Epidermal melanocyte (primary cell): ENCODE results near the gene MTHFD1L.

Experiments
- DNase-seq: peaks from one replicate; pipeline ENCODE4 v3.0.0; 2011; ENCODE audit warnings: low spot score; ENCODE audit not compliant: insufficient read length

Gene MTHFD1L

GRCh38 chr6:150987855-150988464, 122.5 kb downstream of the MTHFD1L start:
- no peak for DNase-seq

GRCh38 chr6:150991487-150991886, 126.0 kb downstream of the MTHFD1L start:
- DNase-seq: no peak

GRCh38 chr6:150992262-150992661, 126.8 kb downstream of the MTHFD1L start:
- DNase-seq: no peak

GRCh38 chr6:150992703-150993102, 127.2 kb downstream of the MTHFD1L start:
- no peak for DNase-seq

- no peak for DNase-seq
These were observed 127.8 kb downstream of the MTHFD1L start for GRCh38 chr6:150993253-150993652.

DNA sequence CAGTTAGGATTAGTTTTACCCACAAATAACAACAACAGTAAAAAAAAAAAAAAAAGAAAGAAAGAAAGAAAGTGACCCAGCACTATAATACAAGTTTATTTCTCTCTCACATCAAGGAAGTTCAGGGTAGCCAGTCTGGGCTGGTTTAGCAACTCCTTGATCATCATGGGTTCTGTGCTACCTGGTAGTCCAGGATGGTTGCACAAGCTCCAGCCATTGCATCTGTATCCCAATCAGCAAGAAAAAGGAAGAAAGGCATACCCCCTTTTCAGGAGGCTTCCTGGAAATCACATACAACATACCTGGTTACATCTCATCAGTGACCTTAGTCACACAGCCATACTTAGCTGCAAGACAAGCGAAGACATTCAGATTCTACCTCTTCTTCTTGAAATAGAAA, 128.5 kb downstream of the MTHFD1L start:
- no peak for DNase-seq

DNA sequence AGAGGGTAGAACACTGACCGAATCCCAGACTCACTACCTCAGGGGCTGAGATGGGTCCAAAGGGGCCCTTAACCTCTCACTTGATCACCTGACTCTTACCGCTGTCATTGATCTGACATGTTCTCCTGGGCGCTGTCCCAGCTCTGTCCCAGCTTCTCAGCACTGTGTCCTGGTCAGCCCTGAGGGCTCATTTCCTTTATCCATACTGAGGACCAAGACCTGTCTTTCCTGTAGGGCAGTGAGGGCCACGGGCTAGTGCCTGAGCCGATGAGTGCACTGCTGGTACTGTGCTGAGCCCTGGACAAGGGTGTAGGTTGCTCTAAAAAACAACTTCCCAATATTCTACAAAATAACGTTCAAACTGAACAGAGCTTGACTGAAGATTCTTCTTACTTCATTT, 131.5 kb downstream of the MTHFD1L start:
- no peak for DNase-seq

DNA sequence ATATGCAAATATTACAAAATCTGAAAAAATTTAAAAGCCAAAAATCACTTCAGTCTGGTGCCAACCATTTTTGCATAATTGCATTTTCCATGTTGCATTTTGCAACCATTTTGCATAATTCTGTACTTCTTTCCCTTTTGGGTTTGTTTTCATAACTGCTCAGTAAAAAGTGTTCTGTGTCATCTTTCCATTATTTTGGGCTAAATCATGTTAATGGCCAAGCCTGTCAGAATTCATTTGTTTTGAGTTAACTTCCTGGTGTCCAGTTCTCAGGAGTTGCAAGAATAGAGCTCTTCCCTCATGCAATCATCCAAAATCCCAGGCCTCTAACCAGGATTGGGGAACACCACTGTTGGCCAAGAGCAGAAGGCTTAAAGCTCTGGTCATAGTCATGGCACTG, 133.6 kb downstream of the MTHFD1L start:
- no peak for DNase-seq

GRCh38 chr6:150999576-150999975, 134.1 kb downstream of the MTHFD1L start:
- no peak for DNase-seq

GRCh38 chr6:151001387-151002056, 136.0 kb downstream of the MTHFD1L start:
- DNase-seq: no peak

- DNase-seq: no peak
These were observed 136.6 kb downstream of the MTHFD1L start for GRCh38 chr6:151002057-151002450.

DNA sequence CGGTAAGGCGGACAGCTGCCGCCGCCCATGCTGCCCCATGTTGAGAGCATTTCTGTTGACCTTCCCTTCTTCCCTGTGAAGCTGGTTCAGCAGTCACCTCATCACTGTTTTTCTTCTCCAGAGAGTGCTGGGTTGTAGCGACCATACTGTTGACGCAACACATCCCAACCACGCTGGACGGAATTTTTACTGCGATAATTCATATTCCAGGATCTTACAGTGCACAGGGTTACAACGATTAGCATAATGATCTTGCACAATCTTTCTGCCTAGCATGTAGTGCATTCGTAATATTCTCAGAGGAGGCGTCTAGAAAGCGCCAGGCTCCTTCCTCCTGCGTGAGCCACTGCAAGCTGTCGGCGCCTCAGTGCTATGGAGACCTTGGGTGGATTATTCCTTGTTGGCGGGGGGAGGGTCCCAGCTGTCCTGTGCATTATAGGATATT, 137.0 kb downstream of the MTHFD1L start:
- no peak for DNase-seq

DNA sequence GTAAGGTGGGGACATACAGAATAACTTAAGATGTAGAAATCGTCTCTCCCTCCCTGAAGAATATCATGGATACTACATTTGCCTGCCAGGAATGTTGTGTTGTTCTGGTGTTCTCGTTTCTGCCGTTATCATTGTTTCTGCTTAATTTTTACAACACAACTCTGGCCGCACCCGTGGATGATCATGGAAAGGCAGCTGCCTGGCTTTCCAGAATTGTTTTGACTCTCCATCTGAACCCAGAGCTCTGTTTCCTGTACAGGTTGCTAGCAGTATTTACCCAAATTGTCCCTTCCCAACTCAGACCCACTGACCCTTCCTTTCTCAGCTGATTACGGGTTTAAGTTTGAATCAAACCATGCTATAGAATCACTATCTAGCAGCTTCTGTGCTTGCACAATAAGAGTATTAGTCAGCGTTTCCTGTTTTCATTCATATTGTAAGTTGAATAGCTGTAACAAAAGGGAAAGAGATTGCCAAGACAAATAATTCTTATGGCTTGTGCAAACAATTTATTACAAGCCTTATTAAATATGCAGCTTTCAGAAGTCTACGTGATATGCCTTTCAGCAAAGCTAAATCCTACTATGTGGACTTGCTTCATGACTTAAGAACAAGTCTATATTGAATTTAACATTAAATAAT, 139.0 kb downstream of the MTHFD1L start:
- DNase-seq: peak; percentile 33

DNA sequence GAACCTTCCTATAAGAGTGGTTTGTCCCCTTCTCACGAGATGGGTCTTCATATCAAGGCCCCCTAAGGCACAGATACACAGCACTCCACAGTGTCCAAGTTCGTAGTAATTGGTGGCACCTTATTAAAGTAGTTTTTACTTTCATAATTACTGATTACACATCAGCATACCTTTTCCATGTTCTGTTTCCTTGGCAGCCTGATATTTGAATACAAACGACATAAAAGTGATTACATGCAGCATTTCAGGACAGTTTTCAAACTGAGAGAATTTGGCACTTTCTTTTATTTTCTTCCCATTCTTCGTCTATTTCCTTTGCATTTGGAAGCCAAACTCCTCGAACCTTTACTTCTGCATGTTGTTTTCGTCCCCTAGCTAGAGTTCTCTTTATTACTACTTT, 139.7 kb downstream of the MTHFD1L start:
- DNase-seq: no peak

GRCh38 chr6:151005896-151006632, 140.6 kb downstream of the MTHFD1L start:
- no peak for DNase-seq

DNA sequence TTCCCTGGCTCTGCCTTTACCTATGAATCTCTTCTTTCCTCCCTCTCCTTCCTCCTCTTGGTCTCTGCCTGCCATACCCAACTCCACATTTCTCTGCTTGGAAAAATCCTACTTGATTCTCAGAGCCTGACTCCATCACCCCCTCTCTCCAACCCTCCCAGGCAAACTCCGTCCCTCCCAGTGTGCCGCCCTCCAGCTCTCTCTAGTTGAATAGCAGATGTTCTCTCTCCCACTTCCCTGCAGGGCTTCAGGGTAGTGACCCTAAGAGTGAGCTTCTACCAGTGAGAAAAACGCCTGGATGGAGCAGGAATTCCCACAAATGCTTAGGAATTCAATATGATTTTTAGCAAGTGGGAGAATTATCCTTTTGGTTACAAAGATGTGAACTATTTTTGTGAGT, 141.6 kb downstream of the MTHFD1L start:
- no peak for DNase-seq

- no peak for DNase-seq
These were observed 142.4 kb downstream of the MTHFD1L start for GRCh38 chr6:151007922-151008321.

DNA sequence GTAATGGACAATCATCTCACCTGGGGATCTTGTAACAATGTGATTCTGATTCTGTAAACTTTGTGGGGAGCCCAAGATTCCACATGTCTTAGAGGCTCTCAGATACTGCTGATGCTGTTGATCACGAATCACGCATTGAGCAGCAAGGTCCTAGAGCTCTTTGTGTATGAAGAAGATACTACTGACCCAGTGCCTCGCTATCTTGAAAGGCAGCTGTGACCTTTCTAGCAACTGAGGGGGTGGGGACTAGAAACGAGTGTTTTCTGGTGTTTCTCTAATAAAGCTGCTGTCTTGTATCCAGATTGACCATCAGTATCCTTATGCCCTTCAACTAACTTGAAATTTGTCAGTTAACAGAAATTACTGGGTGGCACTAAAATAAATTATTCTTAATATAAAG, 142.9 kb downstream of the MTHFD1L start:
- no peak for DNase-seq

- no peak for DNase-seq
These were observed 144.1 kb downstream of the MTHFD1L start for GRCh38 chr6:151009576-151009975.

GRCh38 chr6:151010071-151010470, 144.6 kb downstream of the MTHFD1L start:
- DNase-seq: no peak

DNA sequence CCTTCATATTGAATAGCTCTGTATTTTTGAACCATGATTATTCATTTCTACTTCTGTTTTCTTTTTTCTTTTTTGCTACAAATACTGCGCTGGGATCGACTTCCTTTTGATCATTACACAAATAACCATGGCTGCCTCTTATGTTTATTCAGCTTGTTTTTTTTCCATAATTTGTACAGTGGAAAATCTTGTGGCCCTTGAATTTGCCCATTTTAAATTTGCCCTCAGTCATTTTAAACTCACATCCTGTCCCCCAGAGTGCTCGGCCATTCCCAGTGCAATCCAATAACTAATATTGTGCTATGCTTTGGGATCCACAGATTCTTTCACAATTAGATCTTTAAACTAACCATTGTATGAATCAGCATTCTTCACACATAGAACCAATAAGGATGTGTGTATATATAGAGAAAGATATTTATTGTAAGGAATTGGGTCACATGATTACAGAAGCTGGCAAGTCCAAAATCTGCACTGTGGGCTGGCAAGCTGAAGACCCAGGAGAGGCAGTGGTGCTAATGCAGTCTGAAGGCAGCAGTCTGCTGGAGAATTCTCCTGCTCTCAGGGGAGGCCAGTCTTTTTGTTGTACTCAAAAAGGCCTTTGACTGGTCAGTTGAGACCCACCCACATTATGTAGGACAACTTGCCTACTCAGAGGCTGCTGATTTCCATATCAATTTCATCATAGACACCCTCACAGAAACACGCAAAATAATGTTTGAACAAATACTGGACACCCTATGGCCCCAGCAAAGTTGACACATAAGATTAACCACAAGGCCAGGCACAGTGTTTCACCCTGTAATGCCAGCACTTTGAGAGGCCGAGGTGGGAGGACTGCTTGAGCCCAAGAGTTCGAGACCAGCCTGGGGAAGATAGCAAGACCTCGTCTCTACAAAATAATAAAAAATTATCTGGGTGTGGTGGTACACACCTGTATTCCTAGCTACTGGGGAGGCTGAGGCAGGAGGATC, 147.1 kb downstream of the MTHFD1L start:
- DNase-seq: no peak
